HG03045 (cell line): ENCODE results near the gene KLHL28.

Experiments used
- ATAC-seq: cut with Tn5 transposase; IDR thresholded peaks from one replicate; pipeline ENCODE4 v1.9.1; 2021; ENCODE audit warnings: mild to moderate bottlenecking, moderate library complexity; ENCODE audit not compliant: unreplicated experiment

Gene KLHL28, protein sequence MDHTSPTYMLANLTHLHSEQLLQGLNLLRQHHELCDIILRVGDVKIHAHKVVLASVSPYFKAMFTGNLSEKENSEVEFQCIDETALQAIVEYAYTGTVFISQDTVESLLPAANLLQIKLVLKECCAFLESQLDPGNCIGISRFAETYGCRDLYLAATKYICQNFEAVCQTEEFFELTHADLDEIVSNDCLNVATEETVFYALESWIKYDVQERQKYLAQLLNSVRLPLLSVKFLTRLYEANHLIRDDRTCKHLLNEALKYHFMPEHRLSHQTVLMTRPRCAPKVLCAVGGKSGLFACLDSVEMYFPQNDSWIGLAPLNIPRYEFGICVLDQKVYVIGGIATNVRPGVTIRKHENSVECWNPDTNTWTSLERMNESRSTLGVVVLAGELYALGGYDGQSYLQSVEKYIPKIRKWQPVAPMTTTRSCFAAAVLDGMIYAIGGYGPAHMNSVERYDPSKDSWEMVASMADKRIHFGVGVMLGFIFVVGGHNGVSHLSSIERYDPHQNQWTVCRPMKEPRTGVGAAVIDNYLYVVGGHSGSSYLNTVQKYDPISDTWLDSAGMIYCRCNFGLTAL

GRCh38 chr14:44961554-44962333, at the start of gene KLHL28, which contains the start of gene TOGARAM1:
KLHL28 (minus strand) TSS chr14:44961947; CDS start chr14:44945928, 16,019 bp downstream.
TOGARAM1 (plus strand) TSS chr14:44962190; CDS start chr14:44962422, 232 bp downstream.
- ATAC-seq: peak; percentile 95

DNA sequence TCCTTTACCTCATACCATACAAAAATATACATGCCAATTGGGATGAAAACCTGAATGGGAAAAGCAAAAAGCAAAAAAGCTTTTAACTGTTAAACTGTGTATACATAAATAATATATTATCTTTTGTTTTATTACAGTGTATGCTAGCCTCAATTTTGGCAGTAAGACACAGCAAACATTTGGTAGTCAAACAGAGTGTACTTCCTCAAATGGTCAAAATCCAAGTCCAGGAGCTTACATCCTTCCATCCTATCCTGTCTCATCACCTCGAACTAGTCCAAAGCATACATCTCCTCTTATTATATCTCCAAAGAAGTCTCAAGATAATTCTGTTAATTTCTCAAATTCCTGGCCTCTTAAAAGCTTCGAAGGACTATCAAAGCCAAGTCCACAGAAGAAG, 42.2 kb upstream of the KLHL28 start:
- ATAC-seq: no peak

- no peak for ATAC-seq
Observed at GRCh38 chr14:44995770-44996294, 34.1 kb upstream of the KLHL28 start.

GRCh38 chr14:44995196-44995595, 33.4 kb upstream of the KLHL28 start:
- no peak for ATAC-seq

- no peak for ATAC-seq
Observed at GRCh38 chr14:44990533-44990932, 28.8 kb upstream of the KLHL28 start.

DNA sequence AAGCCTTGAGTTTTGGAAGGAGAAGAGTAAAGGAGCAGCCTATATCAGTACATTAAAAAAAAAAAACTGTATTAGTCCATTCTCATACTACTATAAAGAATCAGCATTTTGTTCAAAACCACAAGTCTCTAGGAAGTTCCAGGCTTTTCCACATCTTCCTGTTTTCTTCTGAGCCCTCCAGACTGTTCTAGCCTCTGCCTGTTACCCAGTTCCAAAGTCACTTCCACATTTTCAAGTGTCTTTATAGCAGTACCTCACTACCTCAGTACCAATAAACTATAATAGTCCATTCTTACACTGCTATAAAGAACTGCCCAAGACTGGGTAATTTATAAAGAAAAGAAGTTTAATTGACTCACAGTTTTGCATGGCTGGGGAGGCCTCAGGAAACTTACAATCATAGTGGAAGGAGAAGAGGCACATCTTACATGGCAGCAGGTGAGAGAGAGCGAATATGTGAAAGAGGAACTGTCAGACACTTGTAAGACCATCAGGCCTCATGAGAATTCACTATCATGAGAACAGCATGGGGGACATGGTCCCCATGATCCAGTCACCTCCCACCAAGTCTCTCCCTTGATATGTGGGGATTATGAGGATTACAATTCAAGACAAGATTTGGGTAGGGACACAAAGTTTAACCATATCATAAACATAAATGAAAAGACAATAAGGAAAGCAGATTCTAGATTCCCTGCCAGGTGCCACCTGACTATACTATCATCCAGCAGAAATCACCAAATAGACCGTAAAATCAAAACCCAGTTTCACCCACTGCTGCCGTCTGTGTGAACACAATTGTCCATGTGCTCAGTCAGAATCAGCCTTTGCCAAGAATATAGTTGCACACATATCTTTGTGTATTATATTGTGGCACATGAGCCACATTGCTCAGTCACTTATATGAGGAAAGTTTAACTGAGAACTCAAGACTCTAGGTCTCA, 28.0 kb upstream of the KLHL28 start:
- no peak for ATAC-seq

GRCh38 chr14:44988694-44989093, 26.9 kb upstream of the KLHL28 start:
- ATAC-seq: no peak

DNA sequence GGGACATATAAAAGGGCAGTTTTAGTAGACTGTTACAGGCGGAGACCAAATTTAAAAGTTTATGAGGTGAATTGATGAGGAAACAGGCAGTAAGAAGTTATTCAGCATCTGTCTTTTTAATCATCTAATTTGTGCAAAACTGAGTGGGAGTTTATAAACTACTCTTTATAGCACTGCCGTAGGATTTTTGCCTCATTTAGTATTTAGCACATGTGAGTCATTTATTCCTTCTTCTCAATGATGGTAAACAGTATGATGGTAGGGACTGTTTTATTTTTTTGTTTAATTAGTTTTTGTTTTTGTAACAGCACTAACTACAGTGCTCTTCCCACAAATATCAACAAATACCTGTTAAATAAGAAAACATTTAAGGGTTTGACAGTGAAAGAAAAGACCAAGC, 20.8 kb upstream of the KLHL28 start:
- ATAC-seq: no peak

DNA sequence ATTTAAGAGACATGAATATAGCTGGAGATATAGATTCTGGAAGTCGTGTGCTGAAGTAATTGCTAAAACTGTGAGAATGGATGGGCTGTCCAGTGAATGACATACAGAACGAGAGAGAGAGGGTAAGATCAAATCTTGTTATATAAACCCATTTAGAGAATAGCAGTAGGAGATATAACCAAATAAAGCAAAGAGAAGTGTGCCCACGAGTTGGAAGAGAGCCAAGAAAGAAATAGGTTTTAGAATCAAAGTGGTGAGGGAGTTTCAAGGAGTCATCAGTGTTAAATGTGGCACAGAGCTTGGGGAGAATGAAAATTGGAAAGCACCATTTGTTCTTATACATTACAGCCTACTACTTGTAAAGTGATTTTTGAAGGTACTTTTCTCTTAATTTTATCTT, 19.5 kb upstream of the KLHL28 start:
- ATAC-seq: no peak

DNA sequence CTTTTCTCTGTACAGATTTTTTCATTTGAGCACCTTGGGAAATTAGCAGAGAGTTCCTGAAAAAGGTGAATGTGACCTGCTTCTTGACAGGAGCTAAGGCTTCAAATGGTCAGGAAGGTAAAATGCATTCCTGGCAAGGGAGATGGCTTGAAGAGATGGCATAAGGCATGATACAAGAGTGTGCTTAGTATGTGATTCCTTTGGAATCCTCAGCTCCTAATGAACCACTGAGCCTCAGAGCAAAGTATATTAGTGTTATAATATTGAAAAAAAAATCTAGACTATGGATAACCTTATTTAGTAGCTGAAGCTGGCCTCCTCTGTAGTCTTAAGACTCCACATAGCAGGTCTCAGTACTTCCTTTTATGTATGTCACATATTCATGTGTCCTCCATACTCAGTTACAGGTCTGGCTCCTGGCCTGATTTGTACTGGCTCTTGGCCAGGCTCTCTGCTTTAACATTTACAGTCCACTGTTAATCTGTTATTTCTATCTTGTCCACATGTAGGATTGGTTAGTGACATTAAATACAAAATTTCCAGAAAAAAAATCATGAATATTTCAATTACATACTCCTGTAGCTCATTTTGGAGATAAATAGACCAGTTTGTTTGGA, 18.1 kb upstream of the KLHL28 start:
- ATAC-seq: no peak

GRCh38 chr14:44979273-44979672, 17.5 kb upstream of the KLHL28 start:
- ATAC-seq: no peak

GRCh38 chr14:44971459-44971858, 9.7 kb upstream of the KLHL28 start:
- ATAC-seq: no peak

GRCh38 chr14:44970907-44971306, 9.2 kb upstream of the KLHL28 start:
- peak; percentile 43 for ATAC-seq

GRCh38 chr14:44968714-44969113, 7.0 kb upstream of the KLHL28 start:
- ATAC-seq: no peak

DNA sequence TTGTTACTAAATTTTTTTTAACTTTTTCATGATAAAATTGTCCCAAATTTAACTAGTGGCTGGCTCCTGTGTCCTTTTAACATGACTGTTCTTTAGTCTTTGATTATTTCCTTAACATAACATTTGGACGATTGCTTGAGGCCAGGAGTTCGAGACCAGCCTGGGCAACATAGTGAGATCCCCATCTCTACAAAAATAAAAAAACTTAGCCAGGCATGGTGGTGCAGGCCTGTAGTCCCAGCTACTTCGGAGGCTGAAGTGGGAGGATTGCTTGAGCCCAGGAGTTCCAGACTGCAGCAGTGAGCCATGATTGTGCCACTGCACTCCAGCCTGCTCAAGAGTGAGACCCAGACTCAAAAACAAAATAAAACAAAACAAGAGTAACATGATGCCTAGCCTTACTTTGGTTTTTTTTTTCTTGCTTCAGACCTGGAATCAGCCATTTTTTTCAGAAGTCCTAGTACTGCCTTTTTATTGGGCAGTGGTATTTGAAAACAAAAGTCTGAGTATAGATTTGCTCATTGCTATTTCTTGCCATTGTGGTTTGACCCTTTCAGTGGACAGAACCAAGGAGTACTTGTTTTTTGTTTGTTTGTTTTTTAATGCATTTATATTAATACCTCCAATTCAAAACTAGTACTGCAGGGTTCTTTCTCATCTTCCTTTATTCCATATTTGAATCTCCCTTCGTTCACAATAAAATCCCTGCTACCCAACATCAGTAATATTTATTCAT, 5.0 kb upstream of the KLHL28 start:
- ATAC-seq: no peak

DNA sequence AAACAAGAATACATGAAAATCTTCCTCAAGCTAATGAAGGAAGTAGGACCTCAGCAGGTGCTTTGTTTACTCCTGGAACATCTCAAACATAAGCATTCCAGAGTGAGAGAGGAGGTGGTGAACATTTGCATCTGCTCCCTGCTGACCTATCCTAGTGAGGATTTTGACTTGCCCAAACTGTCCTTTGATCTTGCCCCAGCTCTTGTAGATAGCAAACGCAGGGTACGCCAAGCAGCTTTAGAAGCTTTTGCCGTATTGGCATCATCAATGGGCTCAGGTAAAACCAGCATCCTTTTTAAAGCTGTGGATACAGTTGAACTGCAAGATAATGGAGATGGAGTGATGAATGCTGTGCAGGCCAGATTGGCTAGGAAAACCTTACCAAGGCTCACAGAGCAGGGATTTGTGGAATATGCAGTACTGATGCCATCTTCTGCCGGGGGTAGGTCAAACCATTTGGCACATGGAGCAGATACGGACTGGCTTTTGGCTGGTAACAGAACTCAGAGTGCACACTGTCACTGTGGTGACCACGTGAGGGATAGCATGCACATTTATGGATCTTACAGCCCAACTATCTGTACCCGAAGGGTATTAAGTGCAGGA, 2.1 kb upstream of the KLHL28 start:
- ATAC-seq: no peak

GRCh38 chr14:44963044-44963528, 1.3 kb upstream of the KLHL28 start:
- no peak for ATAC-seq

DNA sequence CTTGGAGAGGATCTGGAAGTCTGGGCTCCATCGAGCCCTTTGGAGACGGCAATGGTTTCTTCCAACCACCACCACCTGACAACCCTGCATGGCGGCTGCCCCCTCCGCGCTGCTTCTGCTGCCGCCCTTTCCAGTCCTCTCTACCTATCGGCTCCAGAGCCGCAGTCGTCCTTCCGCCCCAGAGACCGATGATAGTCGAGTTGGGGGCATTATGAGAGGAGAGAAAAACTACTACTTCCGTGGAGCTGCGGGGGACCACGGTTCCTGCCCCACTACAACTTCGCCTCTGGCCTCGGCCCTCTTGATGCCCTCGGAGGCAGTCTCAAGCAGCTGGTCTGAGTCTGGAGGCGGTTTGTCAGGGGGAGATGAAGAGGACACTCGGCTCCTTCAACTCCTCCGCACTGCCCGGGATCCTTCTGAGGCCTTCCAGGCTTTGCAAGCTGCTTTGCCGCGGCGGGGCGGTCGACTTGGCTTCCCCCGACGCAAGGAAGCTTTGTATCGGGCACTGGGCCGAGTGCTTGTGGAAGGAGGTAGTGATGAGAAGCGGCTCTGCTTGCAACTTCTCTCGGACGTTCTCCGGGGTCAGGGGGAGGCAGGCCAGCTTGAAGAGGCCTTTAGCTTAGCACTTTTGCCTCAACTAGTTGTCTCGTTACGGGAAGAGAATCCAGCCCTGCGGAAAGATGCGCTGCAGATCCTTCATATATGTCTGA, 742 bp upstream of the KLHL28 start:
- ATAC-seq: peak; percentile 29
